GM12878 (cell line): ENCODE results near the gene IDI1. TPM values are rescaled to one million over a fixed set of nuclear protein-coding genes. Genes with fewer than 3 reads are reported as not detected.

Experiments
- ATAC-seq: fragments of 200-7000 bp; cut with Tn5 transposase; 3 replicates; pipeline ENCODE4 v1.9.1; 2020; ENCODE audit warnings: mild to moderate bottlenecking, moderate library complexity
- BruUV-seq: library from RNA; stranded (reverse); fragments of 400-500 nt; replicated peaks from 2 replicates; lab custom pipeline; 2021; lab: Mats Ljungman, UMichigan
- CTCF ChIA-PET: fragments of 300-600 bp; sonication (Branson Sonifier 250); formaldehyde crosslinking; extraction: SDS; loops from one replicate; lab custom pipeline; 2021; ENCODE audit warnings: inconsistent platforms; lab: Yijun Ruan, JAX
- POLR2A ChIA-PET: fragments of 350-600 bp; formaldehyde crosslinking; extraction: SDS; loops from one replicate; lab custom pipeline; 2021; ENCODE audit warnings: inconsistent platforms; lab: Charles Lee
- RAD21 ChIA-PET: fragments of 300-600 bp; sonication (Branson Sonifier 250); formaldehyde crosslinking; loops from one replicate; lab custom pipeline; 2023; ENCODE audit warnings: antibody characterized with exemption; ENCODE audit not compliant: unreplicated experiment; lab: Charles Lee
- SMC1A ChIA-PET: fragments of 300-600 bp; sonication (Branson Sonifier 250); formaldehyde crosslinking; loops from one replicate; lab custom pipeline; 2023; ENCODE audit not compliant: unreplicated experiment, uncharacterized antibody; lab: Charles Lee
- DNase-seq: peaks from one replicate; pipeline ENCODE4 v3.0.0-alpha.2; 2011; ENCODE audit warnings: low read depth, low spot score
- FAIRE-seq: peaks from 3 replicates; lab custom pipeline; 2011; peaks lifted over from hg19 to GRCh38; lab: Jason Lieb, UNC
- H2AFZ ChIP-seq: 2 replicates; pipeline ENCODE4 v1.6.0; 2011; ENCODE audit warnings: low read depth, low read length, control low read depth; ENCODE audit not compliant: control insufficient read depth
- H3K27ac ChIP-seq: 2 replicates; pipeline ENCODE4 v1.5.1; 2011; ENCODE audit warnings: control low read depth; ENCODE audit not compliant: control insufficient read depth, insufficient read depth
- H3K27me3 ChIP-seq, 2 experiments: replicated peaks in 1 of 2; 2 replicates each; pipeline versions ENCODE4 v1.6.0 to v1.6.1; 2011; ENCODE audit warnings: low read length in 1 of 2; ENCODE audit not compliant: control insufficient read depth in 2 of 2, insufficient read depth in 2 of 2
- H3K36me3 ChIP-seq, 2 experiments: 2 replicates each; pipeline ENCODE4 v1.5.1; 2011; ENCODE audit warnings: low read length in 1 of 2; ENCODE audit not compliant: control insufficient read depth in 2 of 2, insufficient read depth in 2 of 2
- H3K4me1 ChIP-seq: 2 replicates; pipeline ENCODE4 v1.6.1; 2011; ENCODE audit warnings: mild to moderate bottlenecking, low read length, moderate library complexity, mixed read lengths; ENCODE audit not compliant: control insufficient read depth, insufficient read depth
- H3K4me2 ChIP-seq: 2 replicates; pipeline ENCODE4 v1.6.0; 2011; ENCODE audit warnings: control low read depth; ENCODE audit not compliant: control insufficient read depth, insufficient read depth
- H3K4me3 ChIP-seq: fragments of 200-600 bp; sonication (generic); 2 replicates; pipeline ENCODE4 v1.5.1; 2016
- H3K79me2 ChIP-seq: 2 replicates; pipeline ENCODE4 v1.6.0; 2011; ENCODE audit warnings: low read length; ENCODE audit not compliant: control insufficient read depth, insufficient read depth
- H3K9ac ChIP-seq: 2 replicates; pipeline ENCODE4 v1.8.0; 2011; ENCODE audit warnings: low read length, control low read depth, mixed read lengths; ENCODE audit not compliant: control insufficient read depth, insufficient read depth
- H3K9me3 ChIP-seq: replicated peaks from 3 replicates; pipeline ENCODE4 v1.5.1; 2011; ENCODE audit warnings: mild to moderate bottlenecking, low read length; ENCODE audit not compliant: control insufficient read depth, insufficient read depth
- H4K20me1 ChIP-seq: 2 replicates; pipeline ENCODE4 v1.6.0; 2011; ENCODE audit not compliant: control insufficient read depth, insufficient read depth
- KAT2A ChIP-seq: conservative IDR thresholded peaks from 2 replicates; pipeline ENCODE4 v1.6.1; 2011; ENCODE audit warnings: low read depth, low read length; ENCODE audit not compliant: control insufficient read depth
- RBBP5 ChIP-seq: fragments of 200-600 bp; sonication (generic); conservative IDR thresholded peaks from 2 replicates; pipeline ENCODE4 v1.6.1; 2016
- SMC3 ChIP-seq: IDR thresholded peaks from 2 replicates; pipeline ENCODE4 v1.6.1; 2011; ENCODE audit warnings: low read length, improper control_type of control experiment, borderline replicate concordance
- SRF ChIP-seq, 2 experiments: IDR thresholded peaks; 2 replicates each; pipeline ENCODE4 v1.6.1; 2011; ENCODE audit warnings: low read depth in 2 of 2, low read length in 2 of 2, mild to moderate bottlenecking in 1 of 2, moderate library complexity in 1 of 2
- WGBS: methylation state at CpG from one replicate; pipeline ENCODE4 v1.1.6; 2016; ENCODE audit warnings: low lambda C conversion rate; ENCODE audit not compliant: insufficient replicate concordance, insufficient coverage; ENCODE audit errors: missing lambda C conversion rate; 5-methylcytosine and 5-hydroxymethylcytosine counted together
- in situ Hi-C: fragments of 300-500 bp; cut with MboI; formaldehyde crosslinking; loops from 9 replicates; pipeline ENCODE4 v1.14.3; 2018; ENCODE audit warnings: mixed read lengths
- intact Hi-C: fragments of 100-400 bp; cut with micrococcal nuclease; formaldehyde crosslinking; loops from one replicate; pipeline ENCODE4 v1.14.2; 2022; ENCODE audit not compliant: unreplicated experiment
- polyA plus RNA-seq, 11 experiments: library from polyadenylated mRNA; depleted of rRNA in 4 of 11; unstranded in 6 of 11; stranded (reverse) in 5 of 11; fragments of >200 nt; fragmentation: Nextera tagmentation in 4 of 11; fragmentation: Illumina TruSeq in 1 of 11; extraction: Ambion mirVana in 4 of 11; extraction: Trizol in 1 of 11; gene quantifications; 1 replicate in 1 of 11; 2 replicates in 10 of 11; pipeline versions ENCODE4 v1.2.1 to v1.2.3, GENCODE V29; 2011 to 2016; ENCODE audit warnings: inconsistent platforms in 2 of 11, missing spikeins in 2 of 11, low read depth in 1 of 11
- total RNA-seq, 4 experiments: library from RNA; depleted of rRNA in 3 of 4; stranded (reverse); fragments of >200 nt in 3 of 4; fragmentation: Illumina TruSeq in 1 of 4; extraction: Trizol in 1 of 4; gene quantifications; 2 replicates each; pipeline versions ENCODE4 v1.2.1 to v1.2.3, GENCODE V29; 2013 to 2021
- TF ChIP-seq, protein P1 (sequence below): IDR thresholded peaks from 2 replicates; pipeline ENCODE4 v1.6.1; 2012; ENCODE audit warnings: low read depth, low read length, improper control_type of control experiment
- TF ChIP-seq, protein P2 (sequence below): IDR thresholded peaks from 2 replicates; pipeline ENCODE4 v1.6.1; 2011; ENCODE audit warnings: borderline replicate concordance, low read depth, mild to moderate bottlenecking, moderate library complexity, mixed read lengths, low read length; ENCODE audit not compliant: insufficient read depth; ENCODE audit errors: extremely low read length

Gene IDI1
- total and polyA plus RNA-seq, 10 of the 15 experiments (the other 5 are each of a cell fraction or from before 2014, with no cell fraction given): 85.5 to 223 (median 157) TPM

GRCh38 chr10:1095498-1095897, 46.6 kb upstream of the IDI1 start:
- 91% methylated on average over 12 of the region's 12 CpGs for WGBS
- TF ChIP-seq, protein P1, sequence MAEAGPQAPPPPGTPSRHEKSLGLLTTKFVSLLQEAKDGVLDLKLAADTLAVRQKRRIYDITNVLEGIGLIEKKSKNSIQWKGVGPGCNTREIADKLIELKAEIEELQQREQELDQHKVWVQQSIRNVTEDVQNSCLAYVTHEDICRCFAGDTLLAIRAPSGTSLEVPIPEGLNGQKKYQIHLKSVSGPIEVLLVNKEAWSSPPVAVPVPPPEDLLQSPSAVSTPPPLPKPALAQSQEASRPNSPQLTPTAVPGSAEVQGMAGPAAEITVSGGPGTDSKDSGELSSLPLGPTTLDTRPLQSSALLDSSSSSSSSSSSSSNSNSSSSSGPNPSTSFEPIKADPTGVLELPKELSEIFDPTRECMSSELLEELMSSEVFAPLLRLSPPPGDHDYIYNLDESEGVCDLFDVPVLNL: no peak
- TF ChIP-seq SMC3: no peak
- TF ChIP-seq RBBP5: no peak
- TF ChIP-seq, protein P2, sequence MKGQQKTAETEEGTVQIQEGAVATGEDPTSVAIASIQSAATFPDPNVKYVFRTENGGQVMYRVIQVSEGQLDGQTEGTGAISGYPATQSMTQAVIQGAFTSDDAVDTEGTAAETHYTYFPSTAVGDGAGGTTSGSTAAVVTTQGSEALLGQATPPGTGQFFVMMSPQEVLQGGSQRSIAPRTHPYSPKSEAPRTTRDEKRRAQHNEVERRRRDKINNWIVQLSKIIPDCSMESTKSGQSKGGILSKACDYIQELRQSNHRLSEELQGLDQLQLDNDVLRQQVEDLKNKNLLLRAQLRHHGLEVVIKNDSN: no peak
- no peak for TF ChIP-seq KAT2A
- no peak for TF ChIP-seq SRF (IDR thresholded peaks at IDR 0.05; ENCODE audit: low read depth in 2 of 2, low read length in 2 of 2)
- BruUV-seq: no TSS peak
- no peak overlapping the region for H3K4me3 ChIP-seq
- no peaks in the 10 kb centered on the region for H3K79me2 ChIP-seq
- no peak overlapping the region for H2AFZ ChIP-seq
- DNase-seq (no peak), FAIRE-seq (no peak), ATAC-seq (no peak)
- H4K20me1 ChIP-seq: no peaks in the 10 kb centered on the region
- ChIA-PET SMC1A (no interaction called here), RAD21 (no interaction called here), POLR2A (no interaction called here), CTCF (no interaction called here)
- H3K27me3 ChIP-seq: no peaks in the 10 kb centered on the region
- H3K4me2 ChIP-seq: no peak overlapping the region
- H3K27ac ChIP-seq: no peak overlapping the region
- in situ Hi-C loops (no loop called here), intact Hi-C loops (no loop called here)
- peaks cover 18 to 25% of the 10 kb centered on the region in 2 experiments; a peak in 3 of 4 replicates for H3K36me3 ChIP-seq
- H3K4me1 ChIP-seq: peaks cover 7% of the 10 kb centered on the region; the same call in 1 of the 2 replicates
- no peak overlapping the region for H3K9ac ChIP-seq
- no peaks in the 10 kb centered on the region for H3K9me3 ChIP-seq
